Endothelial cell of umbilical vein (primary cell): ENCODE data around the gene PRRC1. TPM values are rescaled to one million over a fixed set of nuclear protein-coding genes. Genes with fewer than 3 reads are reported as not detected.

ENCODE experiments used
- BruUV-seq: library from RNA; stranded (reverse); fragments of 400-500 nt; replicated peaks from 2 replicates; lab custom pipeline; 2021; lab: Mats Ljungman, UMichigan
- CTCF ChIA-PET: fragments of 300-600, 350-600 bp; sonication (Branson Sonifier 250); formaldehyde crosslinking; loops from one replicate; lab custom pipeline; 2021; ENCODE audit warnings: antibody characterized with exemption, inconsistent platforms; lab: Charles Lee
- POLR2A ChIA-PET: fragments of 300-600, 350-600 bp; sonication (Branson Sonifier 250); formaldehyde crosslinking; loops from one replicate; lab custom pipeline; 2021; ENCODE audit warnings: antibody characterized with exemption, inconsistent platforms; lab: Charles Lee
- DNase-seq: peaks from one replicate; pipeline ENCODE4 v3.0.0-alpha.2; 2011; ENCODE audit warnings: low read depth, low spot score
- FAIRE-seq: peaks from 2 replicates; lab custom pipeline; 2011; peaks lifted over from hg19 to GRCh38; lab: Jason Lieb, UNC
- H2AFZ ChIP-seq: 2 replicates; pipeline ENCODE4 v1.6.0; 2012; ENCODE audit warnings: low read depth, low read length, control low read depth, inconsistent platforms
- H3K27ac ChIP-seq: 2 replicates; pipeline ENCODE4 v1.5.1; 2011; ENCODE audit warnings: low read depth, mild to moderate bottlenecking, control low read depth, low read length, moderate library complexity; ENCODE audit not compliant: insufficient read depth
- H3K27me3 ChIP-seq, 2 experiments: 2 replicates each; pipeline versions ENCODE4 v1.6.0 to v1.6.1; 2011; ENCODE audit warnings: low read length in 2 of 2, mixed read lengths in 1 of 2; ENCODE audit not compliant: control insufficient read depth in 2 of 2, insufficient read depth in 2 of 2
- H3K36me3 ChIP-seq, 2 experiments: 2 replicates in 1 of 2; 3 replicates in 1 of 2; pipeline ENCODE4 v1.5.1; 2011; ENCODE audit warnings: low read length in 2 of 2, mild to moderate bottlenecking in 1 of 2, moderate library complexity in 1 of 2; ENCODE audit not compliant: control insufficient read depth in 2 of 2, insufficient read depth in 2 of 2; ENCODE audit errors: extremely low read depth in 1 of 2
- H3K4me1 ChIP-seq: 3 replicates; pipeline ENCODE4 v1.5.1; 2011; ENCODE audit warnings: mild to moderate bottlenecking, low read length; ENCODE audit not compliant: control insufficient read depth, insufficient read depth; ENCODE audit errors: extremely low read depth
- H3K4me2 ChIP-seq: 2 replicates; pipeline ENCODE4 v1.6.1; 2011; ENCODE audit warnings: low read length, control low read depth, mixed read lengths; ENCODE audit not compliant: insufficient read depth
- H3K4me3 ChIP-seq, 3 experiments: fragments of 200-600 bp in 1 of 3; sonication (generic), shearing (Covaris generic) in 1 of 3; replicated peaks in 1 of 3; 2 replicates each; pipeline ENCODE4 v1.5.1; 2011 to 2016; ENCODE audit warnings: control low read depth in 3 of 3, low read length in 3 of 3, mild to moderate bottlenecking in 2 of 3, inconsistent platforms in 1 of 3, low read depth in 1 of 3, moderate library complexity in 1 of 3; ENCODE audit not compliant: insufficient read depth in 1 of 3
- H3K79me2 ChIP-seq: 2 replicates; pipeline ENCODE4 v1.6.0; 2012; ENCODE audit warnings: low read length, inconsistent platforms; ENCODE audit not compliant: control insufficient read depth, insufficient read depth
- H3K9ac ChIP-seq: replicated peaks from 2 replicates; pipeline ENCODE3; 2011; ENCODE audit warnings: low read length, control low read depth; ENCODE audit not compliant: insufficient read depth; ENCODE audit errors: extremely low read depth
- H3K9me1 ChIP-seq: replicated peaks from 3 replicates; pipeline ENCODE4 v1.6.0; 2011; ENCODE audit warnings: mild to moderate bottlenecking, low read length; ENCODE audit not compliant: control insufficient read depth, insufficient read depth; ENCODE audit errors: extremely low read depth
- H3K9me3 ChIP-seq: replicated peaks from 2 replicates; pipeline ENCODE4 v1.5.1; 2012; ENCODE audit warnings: low read length, inconsistent platforms; ENCODE audit not compliant: control insufficient read depth, insufficient read depth
- H4K20me1 ChIP-seq: replicated peaks from 2 replicates; pipeline ENCODE3; 2011; ENCODE audit warnings: mild to moderate bottlenecking, low read length; ENCODE audit not compliant: control insufficient read depth, insufficient read depth; ENCODE audit errors: extremely low read depth
- EZH2 ChIP-seq: IDR thresholded peaks from 2 replicates; pipeline ENCODE4 v1.6.1; 2012; ENCODE audit warnings: borderline replicate concordance, low read depth, mild to moderate bottlenecking, moderate library complexity, low read length, inconsistent platforms; ENCODE audit not compliant: severe bottlenecking
- FOS ChIP-seq: IDR thresholded peaks from 2 replicates; pipeline ENCODE4 v1.6.1; 2011; ENCODE audit warnings: mild to moderate bottlenecking, low read length, moderate library complexity, borderline replicate concordance; ENCODE audit not compliant: insufficient read depth
- GATA2 ChIP-seq: IDR thresholded peaks from 2 replicates; pipeline ENCODE4 v1.7.0; 2011; ENCODE audit warnings: low read depth, mild to moderate bottlenecking, moderate library complexity, mixed read lengths, low read length; ENCODE audit not compliant: insufficient read length, insufficient read depth
- JUN ChIP-seq: IDR thresholded peaks from 2 replicates; pipeline ENCODE4 v1.6.1; 2011; ENCODE audit warnings: borderline replicate concordance, low read depth; ENCODE audit not compliant: insufficient read length, insufficient read depth
- MAX ChIP-seq: IDR thresholded peaks from 2 replicates; pipeline ENCODE4 v1.6.1; 2011; ENCODE audit not compliant: insufficient read depth, insufficient read length
- MYC ChIP-seq: IDR thresholded peaks from one replicate; pipeline ENCODE4 v1.6.1; 2011; ENCODE audit warnings: mild to moderate bottlenecking, low read depth, low read length
- POLR2A ChIP-seq: IDR thresholded peaks from 2 replicates; pipeline ENCODE4 v1.6.1; 2012; ENCODE audit warnings: low read depth, mild to moderate bottlenecking, control low read depth, low read length
- POLR2AphosphoS5 ChIP-seq: IDR thresholded peaks from 2 replicates; pipeline ENCODE4 v1.6.1; 2012; ENCODE audit warnings: low read depth, mild to moderate bottlenecking, control low read depth, low read length, moderate library complexity; ENCODE audit not compliant: insufficient read depth
- dilution Hi-C: fragments of 300-500 bp; cut with MboI; formaldehyde crosslinking; loops from one replicate; pipeline ENCODE4 v1.15.0; 2019; ENCODE audit warnings: low sequenced_read_pairs; ENCODE audit not compliant: extremely low pct_ligation_motif_present
- intact Hi-C: fragments of 100-400 bp; cut with micrococcal nuclease; formaldehyde crosslinking; loops from one replicate; pipeline ENCODE4 v1.10.0; 2022
- polyA plus RNA-seq, 4 experiments: library from polyadenylated mRNA; depleted of rRNA in 3 of 4; stranded (reverse) in 3 of 4; unstranded in 1 of 4; fragments of >200 nt; gene quantifications; 2 replicates each; pipeline versions ENCODE4 v1.2.1 to v1.2.3, GENCODE V29; 2011 to 2012; ENCODE audit warnings: missing spikeins in 1 of 4
- total RNA-seq: library from RNA; stranded (reverse); gene quantifications from 2 replicates; pipeline ENCODE4 v1.2.3, GENCODE V29; 2021
- TF ChIP-seq, protein P1 (sequence below), 2 donors: IDR thresholded peaks; 1 replicate in 1 of 2; 2 replicates in 1 of 2; pipeline ENCODE4 v1.5.1; 2011; ENCODE audit warnings: low read length in 2 of 2, mild to moderate bottlenecking in 2 of 2, moderate library complexity in 2 of 2, control low read depth in 1 of 2, inconsistent platforms in 1 of 2, low read depth in 1 of 2; ENCODE audit not compliant: insufficient read depth in 1 of 2; ENCODE audit errors: extremely low read depth in 1 of 2

Gene PRRC1
- total and polyA plus RNA-seq, 2 donors (not counting 3 experiments of a cell fraction or from before 2014, with no cell fraction given), result 64.4 to 77.6 TPM

GRCh38 chr5:127599320-127599719 lies 81.9 kb downstream of the PRRC1 start:
- no TSS peak for BruUV-seq
- intact Hi-C loops, result no loop called here
- peaks cover 0 to 2% of the 10 kb centered on the region in 2 experiments for H3K27me3 ChIP-seq
- no peak overlapping the region for H3K4me3 ChIP-seq
- FAIRE-seq, result no peak
- ChIA-PET POLR2A (no interaction called here), CTCF (interaction anchor here (1.2 kb wide), 1 partner anchor 10 kb away, joined by 4 read pairs; no protein-coding TSS in a partner anchor)
- H3K9ac ChIP-seq, result no peak overlapping the region
- no peaks in the 10 kb centered on the region for H3K36me3 ChIP-seq
- no peak overlapping the region for H3K4me2 ChIP-seq
- no peaks in the 10 kb centered on the region for H3K9me3 ChIP-seq
- H3K27ac ChIP-seq, result no peak overlapping the region
- no peaks in the 10 kb centered on the region for H4K20me1 ChIP-seq
- TF ChIP-seq POLR2AphosphoS5 (no peak), POLR2A (no peak), MAX (no peak), EZH2 (no peak), MYC (no peak), GATA2 (no peak), FOS (no peak), JUN (no peak)
- TF ChIP-seq, protein P1, sequence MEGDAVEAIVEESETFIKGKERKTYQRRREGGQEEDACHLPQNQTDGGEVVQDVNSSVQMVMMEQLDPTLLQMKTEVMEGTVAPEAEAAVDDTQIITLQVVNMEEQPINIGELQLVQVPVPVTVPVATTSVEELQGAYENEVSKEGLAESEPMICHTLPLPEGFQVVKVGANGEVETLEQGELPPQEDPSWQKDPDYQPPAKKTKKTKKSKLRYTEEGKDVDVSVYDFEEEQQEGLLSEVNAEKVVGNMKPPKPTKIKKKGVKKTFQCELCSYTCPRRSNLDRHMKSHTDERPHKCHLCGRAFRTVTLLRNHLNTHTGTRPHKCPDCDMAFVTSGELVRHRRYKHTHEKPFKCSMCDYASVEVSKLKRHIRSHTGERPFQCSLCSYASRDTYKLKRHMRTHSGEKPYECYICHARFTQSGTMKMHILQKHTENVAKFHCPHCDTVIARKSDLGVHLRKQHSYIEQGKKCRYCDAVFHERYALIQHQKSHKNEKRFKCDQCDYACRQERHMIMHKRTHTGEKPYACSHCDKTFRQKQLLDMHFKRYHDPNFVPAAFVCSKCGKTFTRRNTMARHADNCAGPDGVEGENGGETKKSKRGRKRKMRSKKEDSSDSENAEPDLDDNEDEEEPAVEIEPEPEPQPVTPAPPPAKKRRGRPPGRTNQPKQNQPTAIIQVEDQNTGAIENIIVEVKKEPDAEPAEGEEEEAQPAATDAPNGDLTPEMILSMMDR (IDR thresholded peaks at IDR 0.05; ENCODE audit: extremely low read depth in 1 of 2, insufficient read depth in 1 of 2, low read depth in 1 of 2, low read length in 2 of 2), result no peak
- no peak for DNase-seq
- dilution Hi-C loops, result no loop called here
- no peaks in the 10 kb centered on the region for H3K4me1 ChIP-seq
- no peaks in the 10 kb centered on the region for H3K9me1 ChIP-seq
- H3K79me2 ChIP-seq, result no peaks in the 10 kb centered on the region
- H2AFZ ChIP-seq, result no peak overlapping the region
